GM12878 (cell line): ENCODE data around the gene NPR1. TPM values are rescaled to one million over a fixed set of nuclear protein-coding genes. Genes with fewer than 3 reads are reported as not detected.

Experiments
- BACH1 ChIP-seq: fragments of 450-650 bp; IDR thresholded peaks from 2 replicates; pipeline ENCODE4 v1.6.1; 2017; ENCODE audit warnings: mild to moderate bottlenecking, borderline replicate concordance
- EP300 ChIP-seq, 2 experiments: fragments of 150-350 bp in 1 of 2; IDR thresholded peaks; 2 replicates each; pipeline ENCODE4 v1.6.1; 2011 to 2012; ENCODE audit warnings: low read depth in 2 of 2, low read length in 2 of 2, borderline replicate concordance in 1 of 2, improper control_type of control experiment in 1 of 2, inconsistent platforms in 1 of 2; ENCODE audit not compliant: control insufficient read depth in 1 of 2
- ESRRA ChIP-seq: IDR thresholded peaks from 2 replicates; pipeline ENCODE4 v1.6.1; 2012; ENCODE audit warnings: mild to moderate bottlenecking, low read length, improper control_type of control experiment
- FOXK2 ChIP-seq: fragments of 450-650 bp; IDR thresholded peaks from 2 replicates; pipeline ENCODE4 v1.6.1; 2017; ENCODE audit warnings: mild to moderate bottlenecking, moderate library complexity
- GABPA ChIP-seq: IDR thresholded peaks from 2 replicates; pipeline ENCODE4 v1.6.1; 2014; ENCODE audit warnings: antibody characterized with exemption, low read depth, mild to moderate bottlenecking, inconsistent platforms
- HCFC1 ChIP-seq: fragments of 150-350 bp; IDR thresholded peaks from 2 replicates; pipeline ENCODE4 v1.6.1; 2014; ENCODE audit warnings: low read length
- JUNB ChIP-seq: IDR thresholded peaks from 2 replicates; pipeline ENCODE4 v1.6.1; 2016; ENCODE audit warnings: antibody characterized with exemption, mild to moderate bottlenecking
- KAT2A ChIP-seq: conservative IDR thresholded peaks from 2 replicates; pipeline ENCODE4 v1.6.1; 2011; ENCODE audit warnings: low read depth, low read length; ENCODE audit not compliant: control insufficient read depth
- MYB ChIP-seq: fragments of 150-350 bp; IDR thresholded peaks from 2 replicates; pipeline ENCODE4 v1.6.1; 2014; ENCODE audit warnings: mild to moderate bottlenecking, low read depth, low read length, borderline replicate concordance
- MYC ChIP-seq: IDR thresholded peaks from 2 replicates; pipeline ENCODE4 v1.6.1; 2011; ENCODE audit warnings: mild to moderate bottlenecking, low read length, moderate library complexity, inconsistent platforms; ENCODE audit not compliant: insufficient read depth, insufficient replicate concordance, insufficient read length, severe bottlenecking
- NBN ChIP-seq: fragments of 450-650 bp; IDR thresholded peaks from 2 replicates; pipeline ENCODE4 v1.6.1; 2016
- RB1 ChIP-seq: fragments of 450-650 bp; formaldehyde crosslinking; IDR thresholded peaks from 2 replicates; pipeline ENCODE4 v1.6.1; 2017; ENCODE audit warnings: mild to moderate bottlenecking, borderline replicate concordance
- SIN3A ChIP-seq: IDR thresholded peaks from 2 replicates; pipeline ENCODE4 v1.6.1; 2012; ENCODE audit warnings: low read depth, low read length, improper control_type of control experiment
- SMAD1 ChIP-seq: fragments of 450-650 bp; IDR thresholded peaks from 2 replicates; pipeline ENCODE4 v1.6.1; 2018; ENCODE audit warnings: mild to moderate bottlenecking, low read depth; ENCODE audit not compliant: partially characterized antibody
- SREBF1 ChIP-seq: IDR thresholded peaks from 2 replicates; pipeline ENCODE4 v1.6.1; 2012; ENCODE audit warnings: mild to moderate bottlenecking, low read length
- STAT1 ChIP-seq: fragments of 450-650 bp; conservative IDR thresholded peaks from 2 replicates; pipeline ENCODE4 v1.6.1; 2014; ENCODE audit warnings: antibody characterized with exemption, mild to moderate bottlenecking
- YY1 ChIP-seq: IDR thresholded peaks from 2 replicates; pipeline ENCODE4 v1.6.1; 2011; ENCODE audit warnings: low read depth, mild to moderate bottlenecking, low read length
- ZNF217 ChIP-seq: fragments of 450-650 bp; IDR thresholded peaks from 2 replicates; pipeline ENCODE4 v1.6.1; 2017; ENCODE audit warnings: antibody characterized with exemption, mild to moderate bottlenecking
- polyA plus RNA-seq, 11 experiments: library from polyadenylated mRNA; depleted of rRNA in 4 of 11; unstranded in 6 of 11; stranded (reverse) in 5 of 11; fragments of >200 nt; fragmentation: Nextera tagmentation in 4 of 11; fragmentation: Illumina TruSeq in 1 of 11; extraction: Ambion mirVana in 4 of 11; extraction: Trizol in 1 of 11; gene quantifications; 1 replicate in 1 of 11; 2 replicates in 10 of 11; pipeline versions ENCODE4 v1.2.1 to v1.2.3, GENCODE V29; 2011 to 2016; ENCODE audit warnings: inconsistent platforms in 2 of 11, missing spikeins in 2 of 11, low read depth in 1 of 11
- total RNA-seq, 4 experiments: library from RNA; depleted of rRNA in 3 of 4; stranded (reverse); fragments of >200 nt in 3 of 4; fragmentation: Illumina TruSeq in 1 of 4; extraction: Trizol in 1 of 4; gene quantifications; 2 replicates each; pipeline versions ENCODE4 v1.2.1 to v1.2.3, GENCODE V29; 2013 to 2021
- TF ChIP-seq, protein P1 (sequence below): IDR thresholded peaks from 2 replicates; pipeline ENCODE4 v1.6.1; 2012; ENCODE audit warnings: low read length, inconsistent platforms
- TF ChIP-seq, protein P2 (sequence below): fragments of 450-650 bp; IDR thresholded peaks from 2 replicates; pipeline ENCODE4 v1.6.1; 2018; ENCODE audit warnings: borderline replicate concordance, mild to moderate bottlenecking; ENCODE audit not compliant: partially characterized antibody
- TF ChIP-seq, protein P3 (sequence below): IDR thresholded peaks from 2 replicates; pipeline ENCODE4 v1.6.1; 2011; ENCODE audit warnings: low read depth, low read length, improper control_type of control experiment, borderline replicate concordance
- TF ChIP-seq, protein P4 (sequence below): fragments of 450-650 bp; formaldehyde crosslinking; IDR thresholded peaks from 2 replicates; pipeline ENCODE4 v1.5.0; 2022; ENCODE audit warnings: mild to moderate bottlenecking, missing genetic modification characterization

Gene NPR1
- total and polyA plus RNA-seq, 10 of the 15 experiments (the other 5 are each of a cell fraction or from before 2014, with no cell fraction given) = 0.09 to 2.1 (median 0.28) TPM; not detected in 1

DNA sequence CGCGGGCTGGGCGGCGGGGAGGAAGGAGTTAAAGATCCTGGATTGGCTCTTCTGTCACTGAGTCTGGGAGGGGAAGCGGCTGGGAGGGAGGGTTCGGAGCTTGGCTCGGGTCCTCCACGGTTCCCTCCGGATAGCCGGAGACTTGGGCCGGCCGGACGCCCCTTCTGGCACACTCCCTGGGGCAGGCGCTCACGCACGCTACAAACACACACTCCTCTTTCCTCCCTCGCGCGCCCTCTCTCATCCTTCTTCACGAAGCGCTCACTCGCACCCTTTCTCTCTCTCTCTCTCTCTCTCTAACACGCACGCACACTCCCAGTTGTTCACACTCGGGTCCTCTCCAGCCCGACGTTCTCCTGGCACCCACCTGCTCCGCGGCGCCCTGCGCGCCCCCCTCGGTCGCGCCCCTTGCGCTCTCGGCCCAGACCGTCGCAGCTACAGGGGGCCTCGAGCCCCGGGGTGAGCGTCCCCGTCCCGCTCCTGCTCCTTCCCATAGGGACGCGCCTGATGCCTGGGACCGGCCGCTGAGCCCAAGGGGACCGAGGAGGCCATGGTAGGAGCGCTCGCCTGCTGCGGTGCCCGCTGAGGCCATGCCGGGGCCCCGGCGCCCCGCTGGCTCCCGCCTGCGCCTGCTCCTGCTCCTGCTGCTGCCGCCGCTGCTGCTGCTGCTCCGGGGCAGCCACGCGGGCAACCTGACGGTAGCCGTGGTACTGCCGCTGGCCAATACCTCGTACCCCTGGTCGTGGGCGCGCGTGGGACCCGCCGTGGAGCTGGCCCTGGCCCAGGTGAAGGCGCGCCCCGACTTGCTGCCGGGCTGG is at the start of gene NPR1 (continued):
- TF ChIP-seq RB1 (no peak), EP300 (IDR thresholded peaks at IDR 0.05; ENCODE audit: borderline replicate concordance in 1 of 2, control insufficient read depth in 1 of 2, low read depth in 2 of 2, low read length in 2 of 2) (no peak), SIN3A (no peak), FOXK2 (no peak), YY1 (0 out of 2 replicates have a peak, but pooled peaks have one; percentile 2), MYC (no peak), SMAD1 (no peak), HCFC1 (no peak), STAT1 (no peak), KAT2A (no peak), MYB (no peak), JUNB (no peak), GABPA (no peak), SREBF1 (no peak), NBN (peak; percentile 67; the same call in 1 of the 2 replicates), ZNF217 (no peak), ESRRA (no peak), BACH1 (no peak)
- TF ChIP-seq, protein P1, sequence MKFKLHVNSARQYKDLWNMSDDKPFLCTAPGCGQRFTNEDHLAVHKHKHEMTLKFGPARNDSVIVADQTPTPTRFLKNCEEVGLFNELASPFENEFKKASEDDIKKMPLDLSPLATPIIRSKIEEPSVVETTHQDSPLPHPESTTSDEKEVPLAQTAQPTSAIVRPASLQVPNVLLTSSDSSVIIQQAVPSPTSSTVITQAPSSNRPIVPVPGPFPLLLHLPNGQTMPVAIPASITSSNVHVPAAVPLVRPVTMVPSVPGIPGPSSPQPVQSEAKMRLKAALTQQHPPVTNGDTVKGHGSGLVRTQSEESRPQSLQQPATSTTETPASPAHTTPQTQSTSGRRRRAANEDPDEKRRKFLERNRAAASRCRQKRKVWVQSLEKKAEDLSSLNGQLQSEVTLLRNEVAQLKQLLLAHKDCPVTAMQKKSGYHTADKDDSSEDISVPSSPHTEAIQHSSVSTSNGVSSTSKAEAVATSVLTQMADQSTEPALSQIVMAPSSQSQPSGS = no peak
- TF ChIP-seq, protein P2, sequence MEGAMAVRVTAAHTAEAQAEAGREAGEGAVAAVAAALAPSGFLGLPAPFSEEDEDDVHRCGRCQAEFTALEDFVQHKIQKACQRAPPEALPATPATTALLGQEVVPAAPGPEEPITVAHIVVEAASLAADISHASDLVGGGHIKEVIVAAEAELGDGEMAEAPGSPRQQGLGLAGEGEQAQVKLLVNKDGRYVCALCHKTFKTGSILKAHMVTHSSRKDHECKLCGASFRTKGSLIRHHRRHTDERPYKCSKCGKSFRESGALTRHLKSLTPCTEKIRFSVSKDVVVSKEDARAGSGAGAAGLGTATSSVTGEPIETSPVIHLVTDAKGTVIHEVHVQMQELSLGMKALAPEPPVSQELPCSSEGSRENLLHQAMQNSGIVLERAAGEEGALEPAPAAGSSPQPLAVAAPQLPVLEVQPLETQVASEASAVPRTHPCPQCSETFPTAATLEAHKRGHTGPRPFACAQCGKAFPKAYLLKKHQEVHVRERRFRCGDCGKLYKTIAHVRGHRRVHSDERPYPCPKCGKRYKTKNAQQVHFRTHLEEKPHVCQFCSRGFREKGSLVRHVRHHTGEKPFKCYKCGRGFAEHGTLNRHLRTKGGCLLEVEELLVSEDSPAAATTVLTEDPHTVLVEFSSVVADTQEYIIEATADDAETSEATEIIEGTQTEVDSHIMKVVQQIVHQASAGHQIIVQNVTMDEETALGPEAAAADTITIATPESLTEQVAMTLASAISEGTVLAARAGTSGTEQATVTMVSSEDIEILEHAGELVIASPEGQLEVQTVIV = no peak
- TF ChIP-seq, protein P3, sequence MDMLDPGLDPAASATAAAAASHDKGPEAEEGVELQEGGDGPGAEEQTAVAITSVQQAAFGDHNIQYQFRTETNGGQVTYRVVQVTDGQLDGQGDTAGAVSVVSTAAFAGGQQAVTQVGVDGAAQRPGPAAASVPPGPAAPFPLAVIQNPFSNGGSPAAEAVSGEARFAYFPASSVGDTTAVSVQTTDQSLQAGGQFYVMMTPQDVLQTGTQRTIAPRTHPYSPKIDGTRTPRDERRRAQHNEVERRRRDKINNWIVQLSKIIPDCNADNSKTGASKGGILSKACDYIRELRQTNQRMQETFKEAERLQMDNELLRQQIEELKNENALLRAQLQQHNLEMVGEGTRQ = no peak
- TF ChIP-seq, protein P4, sequence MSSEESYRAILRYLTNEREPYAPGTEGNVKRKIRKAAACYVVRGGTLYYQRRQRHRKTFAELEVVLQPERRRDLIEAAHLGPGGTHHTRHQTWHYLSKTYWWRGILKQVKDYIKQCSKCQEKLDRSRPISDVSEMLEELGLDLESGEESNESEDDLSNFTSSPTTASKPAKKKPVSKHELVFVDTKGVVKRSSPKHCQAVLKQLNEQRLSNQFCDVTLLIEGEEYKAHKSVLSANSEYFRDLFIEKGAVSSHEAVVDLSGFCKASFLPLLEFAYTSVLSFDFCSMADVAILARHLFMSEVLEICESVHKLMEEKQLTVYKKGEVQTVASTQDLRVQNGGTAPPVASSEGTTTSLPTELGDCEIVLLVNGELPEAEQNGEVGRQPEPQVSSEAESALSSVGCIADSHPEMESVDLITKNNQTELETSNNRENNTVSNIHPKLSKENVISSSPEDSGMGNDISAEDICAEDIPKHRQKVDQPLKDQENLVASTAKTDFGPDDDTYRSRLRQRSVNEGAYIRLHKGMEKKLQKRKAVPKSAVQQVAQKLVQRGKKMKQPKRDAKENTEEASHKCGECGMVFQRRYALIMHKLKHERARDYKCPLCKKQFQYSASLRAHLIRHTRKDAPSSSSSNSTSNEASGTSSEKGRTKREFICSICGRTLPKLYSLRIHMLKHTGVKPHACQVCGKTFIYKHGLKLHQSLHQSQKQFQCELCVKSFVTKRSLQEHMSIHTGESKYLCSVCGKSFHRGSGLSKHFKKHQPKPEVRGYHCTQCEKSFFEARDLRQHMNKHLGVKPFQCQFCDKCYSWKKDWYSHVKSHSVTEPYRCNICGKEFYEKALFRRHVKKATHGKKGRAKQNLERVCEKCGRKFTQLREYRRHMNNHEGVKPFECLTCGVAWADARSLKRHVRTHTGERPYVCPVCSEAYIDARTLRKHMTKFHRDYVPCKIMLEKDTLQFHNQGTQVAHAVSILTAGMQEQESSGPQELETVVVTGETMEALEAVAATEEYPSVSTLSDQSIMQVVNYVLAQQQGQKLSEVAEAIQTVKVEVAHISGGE (CRISPR knock-in tag) = no peak
